Transverse colon (tissue), 4 donors: ENCODE measurements around the gene GDPD3. TPM values are rescaled to one million over a fixed set of nuclear protein-coding genes. Genes with fewer than 3 reads are reported as not detected.

Source experiments
- DNase-seq: peaks from one replicate; pipeline ENCODE4 v3.0.0-alpha.2; 2019
- H3K27ac ChIP-seq, 4 donors: fragments of 200-600 bp; sonication (generic); 2 replicates each; pipeline ENCODE4 v1.5.1; 2016 to 2018; ENCODE audit warnings: inconsistent platforms in 4 of 4
- H3K27me3 ChIP-seq: fragments of 200-600 bp; sonication (generic); 2 replicates; pipeline ENCODE4 v1.5.1; 2017; ENCODE audit warnings: inconsistent platforms
- H3K36me3 ChIP-seq, 4 donors: fragments of 200-600 bp; sonication (generic); 2 replicates each; pipeline ENCODE4 v1.5.1; 2017 to 2019; ENCODE audit warnings: inconsistent platforms in 4 of 4
- H3K4me1 ChIP-seq, 4 donors: fragments of 200-600 bp; sonication (generic); 2 replicates each; pipeline ENCODE4 v1.5.1; 2017 to 2020; ENCODE audit warnings: inconsistent platforms in 4 of 4
- H3K4me3 ChIP-seq, 4 donors: fragments of 200-600 bp; sonication (generic); 1 replicate in 1 of 4; 2 replicates in 3 of 4; pipeline versions ENCODE4 v1.5.1 to v1.6.1; 2017 to 2019; ENCODE audit warnings: inconsistent platforms in 4 of 4
- H3K9me3 ChIP-seq, 2 donors: fragments of 200-600 bp; sonication (generic); 2 replicates each; pipeline ENCODE4 v1.5.1; 2017 to 2019; ENCODE audit warnings: inconsistent platforms in 2 of 2
- CTCF ChIP-seq, 5 experiments: fragments of 200-600 bp in 3 of 5; fragments of 450-650 bp in 2 of 5; sonication (generic) in 3 of 5; IDR thresholded peaks; 1 replicate in 2 of 5; 2 replicates in 3 of 5; pipeline ENCODE4 v1.5.1; 2016 to 2017; ENCODE audit warnings: antibody characterized with exemption in 5 of 5, inconsistent platforms in 3 of 5, mild to moderate bottlenecking in 2 of 5, moderate library complexity in 1 of 5
- EP300 ChIP-seq: sonication (generic); formaldehyde crosslinking; IDR thresholded peaks from one replicate; pipeline ENCODE4 v1.6.1; 2017; ENCODE audit warnings: antibody characterized with exemption, low read depth
- POLR2A ChIP-seq: fragments of 450-650 bp; IDR thresholded peaks from one replicate; pipeline ENCODE4 v1.6.1; 2016; ENCODE audit warnings: antibody characterized with exemption, mild to moderate bottlenecking, moderate library complexity
- POLR2AphosphoS5 ChIP-seq, 3 donors: sonication (generic); formaldehyde crosslinking; IDR thresholded peaks; one replicate each; pipeline ENCODE4 v1.6.1; 2016; ENCODE audit warnings: antibody characterized with exemption in 3 of 3
- WGBS, 2 donors: methylation state at CpG; one replicate each; pipeline ENCODE4 v1.1.5; 2018; ENCODE audit warnings: low coverage in 1 of 2; 5-methylcytosine and 5-hydroxymethylcytosine counted together
- in situ Hi-C, 4 donors: fragments of 200-750 bp; cut with MboI; loops; one replicate each; pipeline versions ENCODE4 v1.15.0 to v1.15.1; 2017; ENCODE audit warnings: low sequenced_read_pairs in 3 of 4, low pct_ligation_motif_present in 1 of 4, low pct_unique_long_range_greater_than_20kb in 1 of 4
- intact Hi-C: fragments of 100-400 bp; cut with DNase I; formaldehyde crosslinking; loops from one replicate; pipeline ENCODE4 v1.15.1; 2023; ENCODE audit warnings: low total_unique reads
- total RNA-seq, 4 donors: library from RNA; depleted of rRNA; stranded (reverse); fragments of >200 nt; gene quantifications; one replicate each; pipeline ENCODE4 v1.1.0, GENCODE V29; 2016

GDPD3 gene
- total RNA-seq, 4 donors from 2014 or later, result 9.4 to 33.3 (median 30.4) TPM

- Histone ChIP-seq H3K27me3 (no peaks in the 10 kb centered on the region), H3K9me3 (no peaks in the 10 kb centered on the region), H3K27ac (no peak overlapping the region), H3K4me1 (peaks cover 10 to 21% (median 16%) of the 10 kb centered on the region in 4 donors), H3K4me3 (no peak overlapping the region), H3K36me3 (no peaks in the 10 kb centered on the region)
- in situ Hi-C loops, result no loop called here
- WGBS, 2 donors, result 76% methylated on average over 2 of the region's 2 CpGs; no CpG with 5 or more reads in 1 of the 2 donors
- intact Hi-C loops, result no loop called here
- no peak for TF ChIP-seq POLR2A
- DNase-seq, result no peak
These were observed 52.3 kb downstream of the GDPD3 start for GRCh38 chr16:30060836-30061554.

GRCh38 chr16:30060346-30060745, 53.0 kb downstream of the GDPD3 start:
- H3K27me3 ChIP-seq, result no peaks in the 10 kb centered on the region
- no peak for TF ChIP-seq POLR2AphosphoS5 (IDR thresholded peaks at IDR 0.05)
- no peak for TF ChIP-seq CTCF (IDR thresholded peaks at IDR 0.05)
- no peak for TF ChIP-seq POLR2A
- TF ChIP-seq EP300, result no peak
- peaks cover 10 to 21% (median 16%) of the 10 kb centered on the region in 4 donors for H3K4me1 ChIP-seq
- WGBS, 2 donors, result 71 to 79% methylated on average over 2 to 4 of the region's 4 CpGs
- no peak overlapping the region for H3K27ac ChIP-seq
- H3K36me3 ChIP-seq, result no peaks in the 10 kb centered on the region
- DNase-seq, result no peak
- intact Hi-C loops (no loop called here), in situ Hi-C loops (no loop called here)
- H3K9me3 ChIP-seq, result no peaks in the 10 kb centered on the region
- H3K4me3 ChIP-seq, result no peak overlapping the region

GRCh38 chr16:30054959-30055553, 58.3 kb downstream of the GDPD3 start:
- in situ Hi-C loops (no loop called here), intact Hi-C loops (no loop called here)
- WGBS, 2 donors, result 18 to 29% methylated on average over 4 to 10 of the region's 10 CpGs
- TF ChIP-seq POLR2A, result no peak
- TF ChIP-seq CTCF (IDR thresholded peaks at IDR 0.05), result peak; percentile 40 to 53 (median 43)
- DNase-seq, result peak; percentile 54
- no peaks in the 10 kb centered on the region for H3K9me3 ChIP-seq
- H3K36me3 ChIP-seq, result no peaks in the 10 kb centered on the region
- H3K4me3 ChIP-seq, result no peak overlapping the region
- H3K27me3 ChIP-seq, result no peaks in the 10 kb centered on the region
- H3K27ac ChIP-seq, result no peak overlapping the region
- peaks cover 4 to 15% (median 13%) of the 10 kb centered on the region in 4 donors for H3K4me1 ChIP-seq

Other genes with a start within 250 kb of the GDPD3 start
- gene SEZ6L2, start 214.0 kb downstream of the GDPD3 start, total RNA-seq, result 1 to 10 TPM; 2.0 to 9.7 (median 6.3) TPM
- gene ASPHD1, start 213.0 kb downstream of the GDPD3 start, total RNA-seq, result 1 to 10 TPM in 2 of 4 donors, under 1 TPM in 1, not detected in 1; 0.40 to 1.2 (median 1.1) TPM
- gene KCTD13, start 187.3 kb downstream of the GDPD3 start, total RNA-seq, result 100 to 1,000 TPM in 1 of 4 donors, 10 to 100 TPM in 3; 40.3 to 110 (median 57.4) TPM
- 100 to 1,000 TPM; 149 to 210 (median 158) TPM for gene TMEM219, start 151.5 kb downstream of the GDPD3 start, total RNA-seq
- 100 to 1,000 TPM in 1 of 4 donors, 10 to 100 TPM in 3; 54.6 to 103 (median 68.1) TPM for gene TAOK2, start 139.7 kb downstream of the GDPD3 start, total RNA-seq
- gene HIRIP3, start 117.9 kb downstream of the GDPD3 start, total RNA-seq, result 10 to 100 TPM in 2 of 4 donors, 1 to 10 TPM in 2; 1.8 to 11.7 (median 8.8) TPM
- gene INO80E, start 117.3 kb downstream of the GDPD3 start, total RNA-seq, result 10 to 100 TPM; 65.6 to 94.3 (median 73.0) TPM
- gene DOC2A, start 102.5 kb downstream of the GDPD3 start, total RNA-seq, result 10 to 100 TPM in 1 of 4 donors, 1 to 10 TPM in 3; 7.2 to 28.8 (median 9.7) TPM
- not detected for gene C16orf92, start 90.3 kb downstream of the GDPD3 start, total RNA-seq
- gene TLCD3B, start 82.3 kb downstream of the GDPD3 start, total RNA-seq, result not detected
- 1,000 to 10,000 TPM in 2 of 4 donors, 100 to 1,000 TPM in 2; 778 to 1,392 (median 1,174) TPM for gene ALDOA, start 47.8 kb downstream of the GDPD3 start, total RNA-seq
- 10 to 100 TPM; 17.7 to 92.3 (median 74.3) TPM for gene PPP4C, start 37.5 kb downstream of the GDPD3 start, total RNA-seq
- 1 to 10 TPM in 1 of 4 donors, under 1 TPM in 1, not detected in 2; 0.82 to 2.2 TPM for gene TBX6, start 21.6 kb downstream of the GDPD3 start, total RNA-seq
- 100 to 1,000 TPM in 3 of 4 donors, 10 to 100 TPM in 1; 90.8 to 154 (median 125) TPM for gene YPEL3, start 17.3 kb downstream of the GDPD3 start, total RNA-seq
- 100 to 1,000 TPM; 226 to 448 (median 244) TPM for gene MAPK3, start 9.7 kb upstream of the GDPD3 start, total RNA-seq
- gene CORO1A, start 70.1 kb upstream of the GDPD3 start, total RNA-seq, result 10 to 100 TPM in 3 of 4 donors, 1 to 10 TPM in 1; 5.6 to 30.2 (median 24.0) TPM
- gene BOLA2B, start 80.1 kb upstream of the GDPD3 start, total RNA-seq, result 1,000 to 10,000 TPM in 1 of 4 donors, 100 to 1,000 TPM in 2, 10 to 100 TPM in 1; 39.6 to 1,391 (median 605) TPM
- gene SLX1A, start 80.3 kb upstream of the GDPD3 start, total RNA-seq, result 100 to 1,000 TPM; 118 to 327 (median 158) TPM
- gene SULT1A3, start 85.7 kb upstream of the GDPD3 start, total RNA-seq, result 100 to 1,000 TPM in 1 of 4 donors, 10 to 100 TPM in 3; 55.4 to 864 (median 58.7) TPM
- 1 to 10 TPM; 2.4 to 6.4 (median 5.2) TPM for gene NPIPB13, start 134.9 kb upstream of the GDPD3 start, total RNA-seq
- 10 to 100 TPM; 25.8 to 41.1 (median 33.0) TPM for gene CD2BP2, start 241.8 kb upstream of the GDPD3 start, total RNA-seq